ENCODE results near the gene MAPK8.

Gene MAPK8

GRCh38 chr10:48480397-48481374 lies 174.2 kb downstream of the MAPK8 start:
- TF ChIP-seq CTCF (IDR thresholded peaks at IDR 0.05; ENCODE audit: low read depth, low read length) = no peak
- DNase-seq (ENCODE audit: extremely low read depth, low read depth) = no peak

- DNase-seq (ENCODE audit: extremely low read depth, low read depth) = no peak
- TF ChIP-seq CTCF (IDR thresholded peaks at IDR 0.05; ENCODE audit: low read depth, low read length) = no peak
Observed at GRCh38 chr10:48481385-48481784, 174.9 kb downstream of the MAPK8 start.

- no peak for DNase-seq (ENCODE audit: extremely low read depth, low read depth)
- TF ChIP-seq CTCF (IDR thresholded peaks at IDR 0.05; ENCODE audit: low read depth, low read length) = no peak
Observed at GRCh38 chr10:48482207-48482606, 175.7 kb downstream of the MAPK8 start.

- no peak for TF ChIP-seq CTCF (IDR thresholded peaks at IDR 0.05; ENCODE audit: low read depth, low read length)
- no peak for DNase-seq (ENCODE audit: extremely low read depth, low read depth)
Observed at GRCh38 chr10:48484911-48485310, 178.4 kb downstream of the MAPK8 start.

GRCh38 chr10:48485711-48486110 lies 179.2 kb downstream of the MAPK8 start:
- TF ChIP-seq CTCF (IDR thresholded peaks at IDR 0.05; ENCODE audit: low read depth, low read length) = no peak
- DNase-seq (ENCODE audit: extremely low read depth, low read depth) = no peak

- TF ChIP-seq CTCF (IDR thresholded peaks at IDR 0.05; ENCODE audit: low read depth, low read length) = no peak
- DNase-seq (ENCODE audit: extremely low read depth, low read depth) = no peak
Observed at GRCh38 chr10:48487244-48487643, 180.8 kb downstream of the MAPK8 start.

Measured in AG09319 (cell line).